GM18951 (cell line): ENCODE data around the gene CDH4.

Source experiments
- POLR2A ChIP-seq: IDR thresholded peaks from 4 replicates; pipeline ENCODE4 v1.6.1; 2011; ENCODE audit warnings: mild to moderate bottlenecking; ENCODE audit not compliant: insufficient read length, insufficient read depth; ENCODE audit errors: extremely low read depth
- in situ Hi-C: fragments of 300-500 bp; cut with MboI; formaldehyde crosslinking; loops from one replicate; pipeline ENCODE4 v1.12.0; 2022; ENCODE audit warnings: low sequenced_read_pairs, mixed read lengths, inconsistent platforms; ENCODE audit not compliant: unreplicated experiment

The CDH4 gene

DNA sequence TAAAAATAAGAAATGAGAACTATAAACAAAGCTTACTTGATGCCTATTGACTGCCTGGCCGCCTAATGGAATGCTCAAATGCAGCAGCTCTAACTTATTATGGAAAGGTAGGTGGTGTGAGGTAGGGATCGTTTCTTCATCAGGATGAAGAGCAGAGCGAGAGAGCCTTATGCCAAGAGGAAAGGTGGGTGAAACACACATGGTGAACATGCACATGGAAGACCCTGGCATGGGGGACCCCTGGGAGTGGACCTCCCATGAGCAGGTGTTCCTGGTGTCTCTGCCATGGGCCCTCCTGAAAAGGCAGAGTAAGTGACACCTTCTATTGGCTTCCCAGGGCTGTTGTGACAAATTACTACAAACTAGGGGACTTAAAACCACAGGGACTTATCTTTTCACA, 130.1 kb downstream of the CDH4 start:
- no peak for TF ChIP-seq POLR2A
- in situ Hi-C loops = no loop called here

GRCh38 chr20:61385296-61385695, 133.2 kb downstream of the CDH4 start:
- TF ChIP-seq POLR2A = no peak
- in situ Hi-C loops = no loop called here

GRCh38 chr20:61385731-61386130, 133.7 kb downstream of the CDH4 start:
- TF ChIP-seq POLR2A = no peak
- in situ Hi-C loops = no loop called here

- in situ Hi-C loops = no loop called here
- no peak for TF ChIP-seq POLR2A
Measured at GRCh38 chr20:61387204-61387953, 135.3 kb downstream of the CDH4 start.

- in situ Hi-C loops = no loop called here
- no peak for TF ChIP-seq POLR2A
Measured at GRCh38 chr20:61387954-61388348, 135.9 kb downstream of the CDH4 start.

GRCh38 chr20:61389077-61389476, 137.0 kb downstream of the CDH4 start:
- no peak for TF ChIP-seq POLR2A
- in situ Hi-C loops = no loop called here

DNA sequence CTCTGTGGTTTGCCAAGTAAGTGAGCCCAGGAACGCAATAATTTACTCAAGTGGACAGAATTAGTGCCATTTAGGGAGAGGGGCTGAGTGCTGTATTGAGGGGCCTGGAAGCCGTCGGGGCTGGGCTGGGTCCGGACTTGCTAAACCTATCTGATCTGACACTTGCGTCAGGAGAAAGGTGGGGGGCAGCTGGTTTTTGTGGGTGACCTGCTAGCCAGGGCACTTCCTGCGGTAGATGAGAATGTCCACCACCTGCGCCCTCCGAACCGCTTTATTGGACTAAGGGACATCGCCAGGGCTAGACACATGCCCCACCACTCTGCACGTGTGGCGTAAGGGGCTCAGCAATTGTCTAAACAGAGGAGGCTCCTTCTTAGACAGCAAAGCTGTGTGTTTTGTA, 139.1 kb downstream of the CDH4 start:
- in situ Hi-C loops = no loop called here
- TF ChIP-seq POLR2A = no peak

DNA sequence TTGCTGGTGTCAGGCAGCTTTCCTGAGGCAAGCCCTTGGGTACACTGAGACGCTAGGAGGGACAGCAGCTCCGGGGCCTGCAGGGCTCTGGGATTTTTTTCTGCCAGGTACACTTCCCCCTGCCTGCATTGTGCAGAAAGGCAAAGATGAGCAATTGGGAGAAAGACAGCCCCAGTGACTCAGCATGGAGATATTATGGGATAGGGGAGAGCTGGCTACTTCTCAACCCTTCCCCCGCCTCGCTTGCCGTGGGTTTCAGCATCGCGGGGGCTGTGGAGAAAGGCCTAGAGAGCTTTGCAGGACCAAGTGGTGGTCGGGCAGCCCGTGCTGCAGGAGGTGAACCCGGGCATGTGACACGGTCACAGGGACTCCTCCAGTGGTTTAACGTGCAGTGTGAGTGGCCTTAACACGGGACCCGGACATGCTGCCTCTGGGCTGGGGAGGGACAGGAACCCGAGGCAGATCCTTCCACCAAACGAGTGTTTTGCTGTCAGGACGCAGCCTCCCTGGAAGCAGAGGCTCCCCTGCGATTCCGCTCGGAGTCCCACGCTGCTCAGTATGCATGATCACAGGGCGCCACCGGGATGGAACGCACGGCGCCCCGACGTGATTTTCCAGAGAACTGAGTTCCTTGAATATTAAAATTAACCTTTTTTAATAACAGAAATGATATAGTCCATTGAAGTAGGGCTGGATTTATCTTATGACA, 139.9 kb downstream of the CDH4 start:
- no peak for TF ChIP-seq POLR2A
- in situ Hi-C loops = no loop called here

DNA sequence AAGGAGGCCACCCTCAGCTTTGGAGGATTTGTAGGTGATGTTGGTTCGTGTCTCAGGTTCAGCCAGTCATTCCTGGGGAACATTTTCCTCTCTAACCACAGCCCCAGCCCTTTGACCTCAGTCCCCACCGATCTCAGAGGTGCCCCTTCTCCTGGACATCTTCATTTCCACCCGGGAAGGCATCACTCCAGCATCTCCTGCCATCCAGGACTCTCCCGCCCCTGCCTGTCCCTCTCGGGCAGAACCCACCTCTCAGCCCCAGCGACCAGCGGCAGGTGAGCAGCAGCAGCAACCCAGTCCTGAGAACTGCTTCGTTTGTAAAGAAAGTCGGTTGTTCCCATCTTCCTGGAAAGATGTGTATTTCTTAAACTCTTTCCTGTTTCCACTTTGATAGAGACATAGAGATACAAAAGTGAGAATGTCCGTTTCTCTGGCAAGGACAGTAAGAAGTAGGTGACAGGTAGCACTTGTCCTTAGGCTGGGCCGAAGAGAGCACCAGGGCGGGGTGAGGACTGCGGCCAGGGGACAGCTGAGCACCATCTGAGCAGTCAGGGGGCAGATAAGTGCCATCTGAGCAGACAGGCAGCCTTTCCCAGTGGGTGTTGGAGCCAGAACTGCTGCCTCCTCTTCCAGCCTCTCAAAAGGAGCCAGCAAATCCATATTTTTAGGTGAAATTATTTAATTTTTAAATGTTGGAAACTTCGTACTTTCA, 142.2 kb downstream of the CDH4 start:
- in situ Hi-C loops = no loop called here
- TF ChIP-seq POLR2A = no peak

GRCh38 chr20:61396262-61396848, 144.3 kb downstream of the CDH4 start:
- no peak for TF ChIP-seq POLR2A
- in situ Hi-C loops = no loop called here

GRCh38 chr20:61397146-61397545, 145.1 kb downstream of the CDH4 start:
- in situ Hi-C loops = no loop called here

GRCh38 chr20:61397790-61398189, 145.7 kb downstream of the CDH4 start:
- TF ChIP-seq POLR2A = no peak
- in situ Hi-C loops = no loop called here

More at GRCh38 chr20:61397146-61397545, 145.1 kb downstream of the CDH4 start:
- no peak for TF ChIP-seq POLR2A

DNA sequence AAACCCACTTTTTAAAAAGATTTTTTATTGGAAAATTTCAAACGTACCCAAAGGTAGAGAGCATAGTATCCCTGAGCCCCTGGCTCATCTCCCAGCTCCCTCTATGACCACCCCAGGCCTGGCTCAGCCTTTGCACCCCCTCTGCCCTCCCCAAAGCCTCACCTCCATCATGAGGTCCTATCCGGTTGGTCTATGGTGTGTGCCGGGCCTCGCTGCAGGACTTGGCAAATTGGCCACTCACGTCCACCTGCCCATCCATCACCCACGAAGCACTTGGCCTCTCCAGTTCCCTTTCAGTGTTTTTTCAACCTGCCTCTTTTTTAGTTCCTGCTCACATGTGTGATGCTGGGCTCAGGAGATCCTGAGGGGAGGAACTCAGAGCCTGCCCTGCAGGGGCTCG, 147.4 kb downstream of the CDH4 start:
- in situ Hi-C loops = no loop called here
- no peak for TF ChIP-seq POLR2A
